ENCODE results near the gene SPTBN5.

- TF ChIP-seq, protein P1, sequence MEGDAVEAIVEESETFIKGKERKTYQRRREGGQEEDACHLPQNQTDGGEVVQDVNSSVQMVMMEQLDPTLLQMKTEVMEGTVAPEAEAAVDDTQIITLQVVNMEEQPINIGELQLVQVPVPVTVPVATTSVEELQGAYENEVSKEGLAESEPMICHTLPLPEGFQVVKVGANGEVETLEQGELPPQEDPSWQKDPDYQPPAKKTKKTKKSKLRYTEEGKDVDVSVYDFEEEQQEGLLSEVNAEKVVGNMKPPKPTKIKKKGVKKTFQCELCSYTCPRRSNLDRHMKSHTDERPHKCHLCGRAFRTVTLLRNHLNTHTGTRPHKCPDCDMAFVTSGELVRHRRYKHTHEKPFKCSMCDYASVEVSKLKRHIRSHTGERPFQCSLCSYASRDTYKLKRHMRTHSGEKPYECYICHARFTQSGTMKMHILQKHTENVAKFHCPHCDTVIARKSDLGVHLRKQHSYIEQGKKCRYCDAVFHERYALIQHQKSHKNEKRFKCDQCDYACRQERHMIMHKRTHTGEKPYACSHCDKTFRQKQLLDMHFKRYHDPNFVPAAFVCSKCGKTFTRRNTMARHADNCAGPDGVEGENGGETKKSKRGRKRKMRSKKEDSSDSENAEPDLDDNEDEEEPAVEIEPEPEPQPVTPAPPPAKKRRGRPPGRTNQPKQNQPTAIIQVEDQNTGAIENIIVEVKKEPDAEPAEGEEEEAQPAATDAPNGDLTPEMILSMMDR (IDR thresholded peaks at IDR 0.05): no peak
- no peak for TF ChIP-seq POLR2A (IDR thresholded peaks at IDR 0.05)
Observed at GRCh38 chr15:41895957-41896356, 2.1 kb upstream of the SPTBN5 start.
